Liver (tissue), 9 donors: ENCODE results near the gene CEPT1. TPM values are rescaled to one million over a fixed set of nuclear protein-coding genes. Genes with fewer than 3 reads are reported as not detected.

ENCODE experiments used
- DNase-seq: peaks from one replicate; pipeline ENCODE4 v3.0.0-alpha.2; 2017; ENCODE audit warnings: low spot score
- H3K27ac ChIP-seq, 2 donors: one replicate each; pipeline ENCODE4 v1.7.0; 2013; ENCODE audit warnings: inconsistent platforms in 2 of 2, low read length in 2 of 2, control low read depth in 1 of 2, low read depth in 1 of 2, mild to moderate bottlenecking in 1 of 2
- H3K27me3 ChIP-seq, 4 donors: one replicate each; pipeline versions ENCODE4 v1.6.1 to v1.7.0; 2013; ENCODE audit warnings: low read length in 3 of 4, inconsistent platforms in 1 of 4, mild to moderate bottlenecking in 1 of 4, moderate library complexity in 1 of 4; ENCODE audit not compliant: control insufficient read depth in 4 of 4, insufficient read depth in 4 of 4
- H3K36me3 ChIP-seq, 4 donors: one replicate each; pipeline versions ENCODE4 v1.6.1 to v1.7.0; 2013; ENCODE audit warnings: low read length in 3 of 4, mild to moderate bottlenecking in 3 of 4, low read depth in 1 of 4, moderate library complexity in 1 of 4; ENCODE audit not compliant: control insufficient read depth in 4 of 4, insufficient read depth in 3 of 4
- H3K4me1 ChIP-seq, 4 donors: one replicate each; pipeline versions ENCODE4 v1.6.1 to v1.7.0; 2013; ENCODE audit warnings: low read length in 3 of 4, mild to moderate bottlenecking in 3 of 4, moderate library complexity in 1 of 4; ENCODE audit not compliant: control insufficient read depth in 4 of 4, insufficient read depth in 4 of 4
- H3K4me3 ChIP-seq, 3 donors: one replicate each; pipeline versions ENCODE4 v1.6.1 to v1.7.0; 2013; ENCODE audit warnings: low read length in 3 of 3, control low read depth in 1 of 3, low read depth in 1 of 3, mild to moderate bottlenecking in 1 of 3
- H3K9ac ChIP-seq, 2 donors: one replicate each; pipeline ENCODE4 v1.7.0; 2013; ENCODE audit warnings: low read length in 2 of 2, mild to moderate bottlenecking in 2 of 2, moderate library complexity in 2 of 2, control low read depth in 1 of 2, low read depth in 1 of 2
- H3K9me3 ChIP-seq, 4 donors: one replicate each; pipeline versions ENCODE4 v1.6.1 to v1.7.0; 2013; ENCODE audit warnings: low read length in 3 of 4; ENCODE audit not compliant: control insufficient read depth in 4 of 4
- FOXA2 ChIP-seq: IDR thresholded peaks from 2 replicates; pipeline ENCODE4 v1.6.1; 2016; ENCODE audit warnings: antibody characterized with exemption
- HNF4G ChIP-seq: IDR thresholded peaks from 2 replicates; pipeline ENCODE4 v1.6.1; 2016; ENCODE audit warnings: antibody characterized with exemption
- RXRA ChIP-seq, 2 donors: IDR thresholded peaks; 2 replicates each; pipeline ENCODE4 v1.6.1; 2017 to 2018; ENCODE audit warnings: antibody characterized with exemption in 2 of 2, mild to moderate bottlenecking in 1 of 2
- YY1 ChIP-seq: IDR thresholded peaks from 2 replicates; pipeline ENCODE4 v1.6.1; 2016; ENCODE audit warnings: antibody characterized with exemption, mild to moderate bottlenecking
- WGBS: extraction: QIAGEN DNeasy Blood & Tissue Kit; methylation state at CpG from one replicate; pipeline ENCODE4 v1.1.7; 2013; 5-methylcytosine and 5-hydroxymethylcytosine counted together
- polyA plus RNA-seq, 2 donors: library from polyadenylated mRNA; stranded (reverse) in 1 of 2; unstranded in 1 of 2; fragments of 200-250 nt in 1 of 2; fragments of >200 nt in 1 of 2; fragmentation: Nextera tagmentation in 1 of 2; extraction: Ambion mirVana in 1 of 2; gene quantifications; one replicate each; pipeline versions ENCODE4 v1.2.1 to v1.2.3, GENCODE V29; 2013 to 2015
- total RNA-seq, 2 donors: library from RNA; depleted of rRNA; stranded (reverse); fragments of >200 nt; gene quantifications; one replicate each; pipeline ENCODE4 v1.2.3, GENCODE V29; 2014
- TF ChIP-seq, protein P1 (sequence below): IDR thresholded peaks from 2 replicates; pipeline ENCODE4 v1.6.1; 2016; ENCODE audit warnings: antibody characterized with exemption
- TF ChIP-seq, protein P2 (sequence below): fragments of 150-350 bp; IDR thresholded peaks from 2 replicates; pipeline ENCODE4 v1.5.1; 2017; ENCODE audit warnings: improper control_type of control experiment, low read depth, low read length; ENCODE audit not compliant: missing input control
- TF ChIP-seq, protein P3 (sequence below): IDR thresholded peaks from 2 replicates; pipeline ENCODE4 v1.6.1; 2016; ENCODE audit warnings: antibody characterized with exemption
- TF ChIP-seq, protein P4 (sequence below): IDR thresholded peaks from 2 replicates; pipeline ENCODE4 v1.6.1; 2016; ENCODE audit warnings: antibody characterized with exemption, mild to moderate bottlenecking
- donor health status: healthy.
- donor health status: healthy.
- donor health status: healthy.
- donor health status: healthy.
- donor health status: healthy.

CEPT1 gene
- total and polyA plus RNA-seq, 4 donors, result 10.0 to 37.3 (median 27.7) TPM

DNA sequence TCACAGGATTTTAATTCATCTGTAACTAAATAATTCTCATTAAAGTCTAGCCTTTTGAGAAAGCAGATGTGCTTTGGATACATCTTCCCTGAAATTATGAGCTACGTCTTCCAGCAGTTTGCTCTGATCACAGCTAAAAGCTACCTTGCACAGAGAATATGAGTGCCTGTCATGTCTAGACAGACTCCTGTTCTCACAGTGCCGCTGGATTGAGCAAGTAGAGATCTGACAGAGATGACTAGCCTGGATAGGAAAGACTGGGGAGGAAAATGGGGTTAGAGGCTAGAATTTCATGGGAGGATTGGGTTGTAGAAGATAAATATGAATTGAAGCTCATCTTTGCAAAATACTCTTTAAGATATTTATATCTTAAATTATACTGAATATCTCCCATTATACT, 24.1 kb downstream of the CEPT1 start:
- Histone ChIP-seq H3K4me1 (peaks cover 0 to 8% (median 3%) of the 10 kb centered on the region in 4 donors), H3K9ac (no peak overlapping the region), H3K9me3 (no peaks in the 10 kb centered on the region), H3K27ac (no peak overlapping the region), H3K4me3 (no peak overlapping the region), H3K36me3 (peaks cover 1 to 44% (median 16%) of the 10 kb centered on the region in 4 donors), H3K27me3 (no peaks in the 10 kb centered on the region)
- TF ChIP-seq, protein P1, sequence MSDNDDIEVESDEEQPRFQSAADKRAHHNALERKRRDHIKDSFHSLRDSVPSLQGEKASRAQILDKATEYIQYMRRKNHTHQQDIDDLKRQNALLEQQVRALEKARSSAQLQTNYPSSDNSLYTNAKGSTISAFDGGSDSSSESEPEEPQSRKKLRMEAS, result no peak
- TF ChIP-seq HNF4G, result no peak
- TF ChIP-seq RXRA (IDR thresholded peaks at IDR 0.05), result no peak
- no peak for TF ChIP-seq YY1
- TF ChIP-seq, protein P2, sequence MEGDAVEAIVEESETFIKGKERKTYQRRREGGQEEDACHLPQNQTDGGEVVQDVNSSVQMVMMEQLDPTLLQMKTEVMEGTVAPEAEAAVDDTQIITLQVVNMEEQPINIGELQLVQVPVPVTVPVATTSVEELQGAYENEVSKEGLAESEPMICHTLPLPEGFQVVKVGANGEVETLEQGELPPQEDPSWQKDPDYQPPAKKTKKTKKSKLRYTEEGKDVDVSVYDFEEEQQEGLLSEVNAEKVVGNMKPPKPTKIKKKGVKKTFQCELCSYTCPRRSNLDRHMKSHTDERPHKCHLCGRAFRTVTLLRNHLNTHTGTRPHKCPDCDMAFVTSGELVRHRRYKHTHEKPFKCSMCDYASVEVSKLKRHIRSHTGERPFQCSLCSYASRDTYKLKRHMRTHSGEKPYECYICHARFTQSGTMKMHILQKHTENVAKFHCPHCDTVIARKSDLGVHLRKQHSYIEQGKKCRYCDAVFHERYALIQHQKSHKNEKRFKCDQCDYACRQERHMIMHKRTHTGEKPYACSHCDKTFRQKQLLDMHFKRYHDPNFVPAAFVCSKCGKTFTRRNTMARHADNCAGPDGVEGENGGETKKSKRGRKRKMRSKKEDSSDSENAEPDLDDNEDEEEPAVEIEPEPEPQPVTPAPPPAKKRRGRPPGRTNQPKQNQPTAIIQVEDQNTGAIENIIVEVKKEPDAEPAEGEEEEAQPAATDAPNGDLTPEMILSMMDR, result no peak
- TF ChIP-seq, protein P3, sequence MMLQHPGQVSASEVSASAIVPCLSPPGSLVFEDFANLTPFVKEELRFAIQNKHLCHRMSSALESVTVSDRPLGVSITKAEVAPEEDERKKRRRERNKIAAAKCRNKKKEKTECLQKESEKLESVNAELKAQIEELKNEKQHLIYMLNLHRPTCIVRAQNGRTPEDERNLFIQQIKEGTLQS, result no peak
- WGBS, result over 99% methylated on average over 2 of the region's 2 CpGs
- DNase-seq, result no peak

DNA sequence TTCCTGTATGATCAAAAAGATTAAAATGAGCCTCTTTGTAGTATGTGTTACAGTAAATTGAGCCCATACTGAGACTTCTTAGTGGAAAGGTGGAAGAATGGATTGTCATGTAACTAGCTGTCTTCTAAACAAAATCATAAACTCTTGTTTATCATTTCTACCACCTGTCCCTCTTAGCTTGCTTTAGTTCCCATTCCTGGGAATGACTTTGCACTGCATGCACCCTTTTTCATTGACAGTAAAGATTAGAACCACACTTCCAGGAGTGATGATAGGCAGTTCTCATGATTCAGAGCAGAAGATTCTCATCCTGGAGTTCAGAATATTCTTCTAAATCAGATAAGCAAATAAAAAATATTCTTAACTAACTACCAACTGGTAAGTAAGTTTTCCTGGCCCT, 32.4 kb downstream of the CEPT1 start:
- Histone ChIP-seq H3K9ac (no peak overlapping the region), H3K36me3 (peaks cover 3 to 38% (median 19%) of the 10 kb centered on the region in 4 donors), H3K4me1 (peaks cover 0 to 6% (median 2%) of the 10 kb centered on the region in 4 donors)

DNA sequence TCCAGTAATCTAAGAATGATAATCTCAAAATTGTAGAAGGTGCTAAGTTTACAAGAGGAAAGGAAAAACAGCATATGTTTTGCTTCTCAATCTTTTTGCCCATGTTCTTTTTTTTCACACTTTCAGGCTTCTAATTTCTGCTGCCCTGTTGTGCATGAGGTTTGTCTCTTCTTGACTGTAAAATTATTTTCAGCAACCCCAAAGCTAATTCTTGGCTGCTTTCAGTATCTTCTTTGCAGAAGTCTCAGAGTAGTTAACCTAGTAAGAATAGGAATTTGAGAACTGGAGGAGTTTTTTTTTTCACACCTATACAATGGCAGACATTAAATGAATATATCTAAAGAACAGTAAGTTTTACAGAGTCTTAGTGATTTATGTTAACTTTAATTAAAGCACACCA, 34.0 kb downstream of the CEPT1 start:
- H3K36me3 ChIP-seq, result peaks cover 3 to 32% (median 17%) of the 10 kb centered on the region in 4 donors
- TF ChIP-seq YY1, result no peak
- no peak for TF ChIP-seq HNF4G
- TF ChIP-seq, protein P4, sequence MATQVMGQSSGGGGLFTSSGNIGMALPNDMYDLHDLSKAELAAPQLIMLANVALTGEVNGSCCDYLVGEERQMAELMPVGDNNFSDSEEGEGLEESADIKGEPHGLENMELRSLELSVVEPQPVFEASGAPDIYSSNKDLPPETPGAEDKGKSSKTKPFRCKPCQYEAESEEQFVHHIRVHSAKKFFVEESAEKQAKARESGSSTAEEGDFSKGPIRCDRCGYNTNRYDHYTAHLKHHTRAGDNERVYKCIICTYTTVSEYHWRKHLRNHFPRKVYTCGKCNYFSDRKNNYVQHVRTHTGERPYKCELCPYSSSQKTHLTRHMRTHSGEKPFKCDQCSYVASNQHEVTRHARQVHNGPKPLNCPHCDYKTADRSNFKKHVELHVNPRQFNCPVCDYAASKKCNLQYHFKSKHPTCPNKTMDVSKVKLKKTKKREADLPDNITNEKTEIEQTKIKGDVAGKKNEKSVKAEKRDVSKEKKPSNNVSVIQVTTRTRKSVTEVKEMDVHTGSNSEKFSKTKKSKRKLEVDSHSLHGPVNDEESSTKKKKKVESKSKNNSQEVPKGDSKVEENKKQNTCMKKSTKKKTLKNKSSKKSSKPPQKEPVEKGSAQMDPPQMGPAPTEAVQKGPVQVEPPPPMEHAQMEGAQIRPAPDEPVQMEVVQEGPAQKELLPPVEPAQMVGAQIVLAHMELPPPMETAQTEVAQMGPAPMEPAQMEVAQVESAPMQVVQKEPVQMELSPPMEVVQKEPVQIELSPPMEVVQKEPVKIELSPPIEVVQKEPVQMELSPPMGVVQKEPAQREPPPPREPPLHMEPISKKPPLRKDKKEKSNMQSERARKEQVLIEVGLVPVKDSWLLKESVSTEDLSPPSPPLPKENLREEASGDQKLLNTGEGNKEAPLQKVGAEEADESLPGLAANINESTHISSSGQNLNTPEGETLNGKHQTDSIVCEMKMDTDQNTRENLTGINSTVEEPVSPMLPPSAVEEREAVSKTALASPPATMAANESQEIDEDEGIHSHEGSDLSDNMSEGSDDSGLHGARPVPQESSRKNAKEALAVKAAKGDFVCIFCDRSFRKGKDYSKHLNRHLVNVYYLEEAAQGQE, result no peak
- peaks cover 0 to 1% (median under 1%) of the 10 kb centered on the region in 4 donors for H3K4me1 ChIP-seq
- H3K9me3 ChIP-seq, result no peaks in the 10 kb centered on the region
- H3K4me3 ChIP-seq, result no peak overlapping the region
- H3K9ac ChIP-seq, result no peak overlapping the region
- no peaks in the 10 kb centered on the region for H3K27me3 ChIP-seq
- no peak for DNase-seq
- no peak overlapping the region for H3K27ac ChIP-seq

More for the DNA sequence above, 32.4 kb downstream of the CEPT1 start:
- Histone ChIP-seq H3K9me3 (no peaks in the 10 kb centered on the region), H3K27ac (no peak overlapping the region), H3K4me3 (no peak overlapping the region), H3K27me3 (no peaks in the 10 kb centered on the region)
- no peak for DNase-seq
- no peak for TF ChIP-seq FOXA2
